A673 (cell line): ENCODE results near the gene PHF20. TPM values are rescaled to one million over a fixed set of nuclear protein-coding genes. Genes with fewer than 3 reads are reported as not detected.

ENCODE experiments used
- BruUV-seq: library from RNA; stranded (reverse); fragments of 400-500 nt; replicated peaks from 2 replicates; lab custom pipeline; 2021; lab: Mats Ljungman, UMichigan
- CTCF ChIA-PET: fragments of 300-600 bp; sonication (Branson Sonifier 250); formaldehyde crosslinking; loops from one replicate; lab custom pipeline; 2022; ENCODE audit warnings: antibody characterized with exemption; lab: Charles Lee
- POLR2A ChIA-PET: fragments of 300-600 bp; sonication (Branson Sonifier 250); formaldehyde crosslinking; loops from one replicate; lab custom pipeline; 2022; ENCODE audit warnings: antibody characterized with exemption; ENCODE audit not compliant: low non-redundant PET; lab: Charles Lee
- DNase-seq: peaks from one replicate; pipeline ENCODE4 v3.0.0-alpha.2; 2015; ENCODE audit warnings: low spot score
- H3K27ac ChIP-seq: fragments of 200-600 bp; sonication (generic); 2 replicates; pipeline ENCODE4 v1.5.1; 2016; ENCODE audit warnings: mixed run types, low read depth, mild to moderate bottlenecking, mixed read lengths, antibody characterized with exemption, low read length; ENCODE audit not compliant: poor library complexity, severe bottlenecking
- H3K27me3 ChIP-seq: fragments of 200-600 bp; sonication (generic); replicated peaks from 2 replicates; pipeline ENCODE4 v1.6.1; 2017; ENCODE audit warnings: mixed run types, low read depth, mild to moderate bottlenecking, mixed read lengths, antibody characterized with exemption, low read length; ENCODE audit not compliant: insufficient read depth, poor library complexity
- H3K36me3 ChIP-seq: fragments of 200-600 bp; sonication (generic); 2 replicates; pipeline ENCODE4 v1.6.1; 2016; ENCODE audit warnings: mixed run types, mild to moderate bottlenecking, mixed read lengths, antibody characterized with exemption, low read length; ENCODE audit not compliant: insufficient read depth, poor library complexity, severe bottlenecking
- H3K4me1 ChIP-seq: fragments of 200-600 bp; sonication (generic); 2 replicates; pipeline ENCODE4 v1.6.1; 2017; ENCODE audit warnings: mixed run types, mild to moderate bottlenecking, mixed read lengths, antibody characterized with exemption, low read length; ENCODE audit not compliant: insufficient read depth, poor library complexity, severe bottlenecking
- H3K4me3 ChIP-seq: fragments of 200-600 bp; sonication (generic); 2 replicates; pipeline ENCODE4 v1.5.1; 2016; ENCODE audit warnings: low read depth, mixed run types, mild to moderate bottlenecking, mixed read lengths, low read length; ENCODE audit not compliant: poor library complexity, severe bottlenecking
- H3K9me3 ChIP-seq: fragments of 200-600 bp; sonication (generic); 2 replicates; pipeline ENCODE4 v1.6.1; 2016; ENCODE audit warnings: mixed run types, low read depth, mild to moderate bottlenecking, mixed read lengths, antibody characterized with exemption, low read length; ENCODE audit not compliant: poor library complexity, severe bottlenecking
- CTCF ChIP-seq: fragments of 300-800, 200-600 bp; sonication (generic); conservative IDR thresholded peaks from 2 replicates; pipeline ENCODE4 v1.5.1; 2017; ENCODE audit warnings: low read depth, mild to moderate bottlenecking, antibody characterized with exemption, low read length, moderate library complexity, mixed read lengths
- EZH2 ChIP-seq: fragments of 200-600 bp; sonication (generic); IDR thresholded peaks from 2 replicates; pipeline ENCODE4 v1.6.1; 2017; ENCODE audit warnings: borderline replicate concordance, low read depth, mild to moderate bottlenecking, mixed read lengths, antibody characterized with exemption, low read length; ENCODE audit not compliant: poor library complexity, severe bottlenecking
- intact Hi-C: fragments of 100-400 bp; cut with micrococcal nuclease; formaldehyde crosslinking; loops from one replicate; pipeline ENCODE4 v1.10.0; 2022; ENCODE audit not compliant: unreplicated experiment
- total RNA-seq: library from RNA; stranded (reverse); gene quantifications from 2 replicates; pipeline ENCODE4 v1.2.3, GENCODE V29; 2021

Gene PHF20
- total RNA-seq, 1 experiment from 2014 or later = 43.0 TPM

GRCh38 chr20:35729836-35730582 is 41.8 kb upstream of the PHF20 start:
- intact Hi-C loops = no loop called here
- H3K4me3 ChIP-seq = no peak overlapping the region
- DNase-seq = no peak
- H3K9me3 ChIP-seq = no peaks in the 10 kb centered on the region
- CTCF ChIA-PET = no interaction called here
- H3K27ac ChIP-seq = no peak overlapping the region
- POLR2A ChIA-PET = interaction anchor here (0.6 to 1.5 kb wide), 3 partner anchors 10 to 83 kb away, joined by 3 to 6 read pairs (median 3); no protein-coding TSS in a partner anchor
- BruUV-seq = no TSS peak
- H3K36me3 ChIP-seq = peaks cover 100% of the 10 kb centered on the region
- no peaks in the 10 kb centered on the region for H3K27me3 ChIP-seq
- TF ChIP-seq EZH2 (no peak), CTCF (no peak)
- peaks cover 19% of the 10 kb centered on the region for H3K4me1 ChIP-seq

DNA sequence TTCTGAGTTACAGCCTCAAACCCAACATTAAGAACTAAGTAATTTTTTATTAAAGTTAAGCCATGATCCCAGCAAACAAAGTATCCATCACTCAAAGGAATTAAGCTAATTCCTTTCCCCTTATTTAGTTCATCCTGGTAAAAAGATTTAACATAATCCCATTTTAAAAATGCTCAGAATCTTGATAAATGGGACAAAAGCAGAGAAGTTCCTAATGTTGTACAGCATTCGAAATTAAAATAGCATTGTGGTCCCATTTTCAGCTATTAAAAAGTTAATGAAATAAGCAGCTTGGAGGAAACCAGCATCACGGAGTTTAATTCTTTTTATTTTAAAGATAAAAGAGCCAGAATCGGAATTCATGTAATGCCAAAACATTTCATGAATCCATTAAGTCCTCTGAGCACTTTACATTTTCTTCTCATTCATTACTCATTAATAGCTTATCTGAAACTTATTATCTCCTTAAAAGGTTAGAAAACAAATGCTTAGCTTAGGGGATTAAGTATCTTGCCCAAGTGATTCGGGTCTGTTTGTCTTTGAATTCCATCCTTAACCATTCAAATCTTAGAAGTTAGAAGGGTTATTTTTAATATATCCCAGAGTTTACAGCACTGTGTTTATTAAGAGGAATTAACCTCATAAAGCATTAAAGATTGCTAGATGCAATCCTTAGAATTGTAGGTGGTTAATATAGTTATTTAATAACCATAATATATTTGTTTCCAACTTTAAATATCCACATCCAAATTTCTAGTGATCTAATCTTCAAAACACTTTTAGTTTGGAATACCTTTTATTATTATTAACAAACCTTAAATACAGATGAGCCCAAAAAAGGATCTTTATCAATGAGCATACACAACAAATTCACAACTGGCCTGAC is 41.0 kb upstream of the PHF20 start:
- POLR2A ChIA-PET = interaction anchor here (0.6 to 1.5 kb wide), 2 partner anchors 9 to 12 kb away, joined by 3 to 6 read pairs; no protein-coding TSS in a partner anchor

More for the DNA sequence above, 41.0 kb upstream of the PHF20 start:
- H3K36me3 ChIP-seq = peaks cover 100% of the 10 kb centered on the region
- no peak overlapping the region for H3K4me3 ChIP-seq
- H3K9me3 ChIP-seq = no peaks in the 10 kb centered on the region
- H3K27me3 ChIP-seq = no peaks in the 10 kb centered on the region
- H3K4me1 ChIP-seq = peaks cover 19% of the 10 kb centered on the region
- TF ChIP-seq EZH2 (no peak), CTCF (no peak)
- intact Hi-C loops = loop anchor here (1.0 kb wide), 1 partner anchor 8 kb away; no protein-coding TSS in a partner anchor
- H3K27ac ChIP-seq = no peak overlapping the region
- no TSS peak for BruUV-seq
- CTCF ChIA-PET = no interaction called here
- DNase-seq = no peak
